IMR-90 (cell line): Measurements from ENCODE around the gene CAPN9. TPM values are rescaled to one million over a fixed set of nuclear protein-coding genes. Genes with fewer than 3 reads are reported as not detected.

Source experiments
- ATAC-seq: fragments of 200-7000 bp; cut with Tn5 transposase; 2 replicates; pipeline ENCODE4 v1.9.1; 2020; ENCODE audit warnings: low read depth, mild to moderate bottlenecking, moderate library complexity
- BruUV-seq: library from RNA; stranded (reverse); fragments of 400-500 nt; replicated peaks from 2 replicates; lab custom pipeline; 2021; lab: Mats Ljungman, UMichigan
- CTCF ChIA-PET: fragments of 300-600 bp; formaldehyde crosslinking; extraction: SDS; loops from one replicate; lab custom pipeline; 2021; ENCODE audit warnings: antibody characterized with exemption; lab: Yijun Ruan, JAX
- POLR2A ChIA-PET: fragments of 300-600 bp; sonication (Branson Sonifier 250); formaldehyde crosslinking; loops from one replicate; lab custom pipeline; 2022; ENCODE audit warnings: antibody characterized with exemption; ENCODE audit not compliant: unreplicated experiment; lab: Charles Lee
- DNase-seq: peaks from one replicate; pipeline ENCODE4 v3.0.0; 2013
- H2AFZ ChIP-seq: replicated peaks from 2 replicates; pipeline ENCODE3; 2013; ENCODE audit warnings: low read length, mild to moderate bottlenecking; ENCODE audit not compliant: poor library complexity
- H2AK5ac ChIP-seq: 2 replicates; pipeline ENCODE4 v1.6.1; 2013; ENCODE audit warnings: low read depth, low read length, inconsistent platforms
- H2AK9ac ChIP-seq: replicated peaks from 2 replicates; pipeline ENCODE3; 2013; ENCODE audit warnings: mild to moderate bottlenecking, low read depth, low read length, moderate library complexity; ENCODE audit not compliant: poor library complexity
- H2BK120ac ChIP-seq: 2 replicates; pipeline ENCODE4 v1.6.1; 2013; ENCODE audit warnings: low read depth, low read length, inconsistent platforms
- H2BK15ac ChIP-seq: 3 replicates; pipeline ENCODE4 v1.6.1; 2013; ENCODE audit warnings: low read depth, low read length, inconsistent platforms
- H2BK20ac ChIP-seq: 2 replicates; pipeline ENCODE4 v1.6.1; 2013; ENCODE audit warnings: low read depth, mild to moderate bottlenecking, inconsistent platforms, low read length, moderate library complexity
- H2BK5ac ChIP-seq: 2 replicates; pipeline ENCODE4 v1.6.1; 2013; ENCODE audit warnings: mild to moderate bottlenecking, low read depth, low read length, inconsistent platforms; ENCODE audit not compliant: poor library complexity, severe bottlenecking
- H3K14ac ChIP-seq: replicated peaks from 2 replicates; pipeline ENCODE4 v1.6.1; 2013; ENCODE audit warnings: low read depth, low read length, inconsistent platforms
- H3K18ac ChIP-seq: 2 replicates; pipeline ENCODE4 v1.6.1; 2013; ENCODE audit warnings: low read depth, low read length, control low read depth
- H3K23ac ChIP-seq: 2 replicates; pipeline ENCODE4 v1.6.1; 2013; ENCODE audit warnings: low read depth, low read length, inconsistent platforms
- H3K27ac ChIP-seq: 2 replicates; pipeline ENCODE4 v1.5.1; 2013; ENCODE audit warnings: mild to moderate bottlenecking, control low read depth, low read length; ENCODE audit not compliant: insufficient read depth
- H3K27me3 ChIP-seq: 2 replicates; pipeline ENCODE4 v1.6.1; 2013; ENCODE audit warnings: low read length; ENCODE audit not compliant: control insufficient read depth, insufficient read depth
- H3K36me3 ChIP-seq: 2 replicates; pipeline ENCODE4 v1.6.1; 2013; ENCODE audit warnings: low read length, mixed read lengths; ENCODE audit not compliant: control insufficient read depth, insufficient read depth
- H3K4ac ChIP-seq: 2 replicates; pipeline ENCODE4 v1.6.1; 2013; ENCODE audit warnings: low read depth, low read length, inconsistent platforms
- H3K4me1 ChIP-seq: 2 replicates; pipeline ENCODE4 v1.6.1; 2013; ENCODE audit warnings: low read length, mixed read lengths; ENCODE audit not compliant: control insufficient read depth, insufficient read depth
- H3K4me2 ChIP-seq: 2 replicates; pipeline ENCODE4 v1.6.1; 2013; ENCODE audit warnings: low read depth, mild to moderate bottlenecking, control low read depth, low read length, moderate library complexity
- H3K4me3 ChIP-seq: 2 replicates; pipeline ENCODE4 v1.5.1; 2013; ENCODE audit warnings: low read depth, mild to moderate bottlenecking, control low read depth, low read length, moderate library complexity; ENCODE audit not compliant: insufficient read depth
- H3K56ac ChIP-seq: 2 replicates; pipeline ENCODE4 v1.6.1; 2013; ENCODE audit warnings: low read length, inconsistent platforms; ENCODE audit not compliant: insufficient read depth; ENCODE audit errors: extremely low read depth
- H3K79me1 ChIP-seq, 2 experiments: 2 replicates each; pipeline ENCODE4 v1.6.1; 2013; ENCODE audit warnings: low read length in 2 of 2, inconsistent platforms in 1 of 2, low read depth in 1 of 2
- H3K9ac ChIP-seq: 2 replicates; pipeline ENCODE4 v1.6.1; 2013; ENCODE audit warnings: low read depth, low read length, control low read depth
- H3K9me1 ChIP-seq: 2 replicates; pipeline ENCODE4 v1.6.1; 2013; ENCODE audit warnings: low read length, inconsistent platforms; ENCODE audit not compliant: insufficient read depth
- H3K9me3 ChIP-seq: 2 replicates; pipeline ENCODE4 v1.6.1; 2013; ENCODE audit warnings: low read length; ENCODE audit not compliant: control insufficient read depth, insufficient read depth
- H4K20me1 ChIP-seq: 2 replicates; pipeline ENCODE4 v1.6.1; 2013; ENCODE audit warnings: low read length, inconsistent platforms; ENCODE audit not compliant: insufficient read depth
- H4K5ac ChIP-seq: 2 replicates; pipeline ENCODE4 v1.6.1; 2013; ENCODE audit warnings: mild to moderate bottlenecking, low read depth, low read length, control low read depth
- H4K8ac ChIP-seq, 2 experiments: 2 replicates each; pipeline ENCODE4 v1.6.1; 2013; ENCODE audit warnings: low read depth in 2 of 2, low read length in 2 of 2, control low read depth in 1 of 2, inconsistent platforms in 1 of 2
- H4K91ac ChIP-seq: 2 replicates; pipeline ENCODE4 v1.6.1; 2013; ENCODE audit warnings: low read depth, low read length, inconsistent platforms; ENCODE audit not compliant: insufficient read depth
- CEBPB ChIP-seq: IDR thresholded peaks from 2 replicates; pipeline ENCODE4 v1.6.1; 2012; ENCODE audit warnings: low read depth, low read length, improper control_type of control experiment
- CHD1 ChIP-seq: IDR thresholded peaks from 2 replicates; pipeline ENCODE4 v1.6.1; 2012; ENCODE audit warnings: low read depth, low read length, improper control_type of control experiment
- CTCF ChIP-seq: conservative IDR thresholded peaks from 2 replicates; pipeline ENCODE4 v1.5.1; 2012; ENCODE audit warnings: mild to moderate bottlenecking, low read depth, low read length, improper control_type of control experiment
- ELK1 ChIP-seq: fragments of 150-350 bp; IDR thresholded peaks from 2 replicates; pipeline ENCODE4 v1.6.1; 2016; ENCODE audit warnings: low read depth, mild to moderate bottlenecking, low read length, moderate library complexity, borderline replicate concordance
- FOS ChIP-seq: fragments of 150-350 bp; IDR thresholded peaks from 2 replicates; pipeline ENCODE4 v1.6.1; 2016; ENCODE audit warnings: low read depth, low read length
- MAFK ChIP-seq: IDR thresholded peaks from 2 replicates; pipeline ENCODE4 v1.6.1; 2012; ENCODE audit warnings: low read depth, low read length, improper control_type of control experiment
- MAZ ChIP-seq: IDR thresholded peaks from 2 replicates; pipeline ENCODE4 v1.6.1; 2012; ENCODE audit warnings: low read depth, mild to moderate bottlenecking, low read length, improper control_type of control experiment, moderate library complexity, borderline replicate concordance
- MXI1 ChIP-seq: IDR thresholded peaks from 2 replicates; pipeline ENCODE4 v1.6.1; 2012; ENCODE audit warnings: low read depth, mild to moderate bottlenecking, low read length, moderate library complexity, borderline replicate concordance
- NFE2L2 ChIP-seq: fragments of 150-350 bp; IDR thresholded peaks from 2 replicates; pipeline ENCODE4 v1.6.1; 2016; ENCODE audit warnings: low read depth, mild to moderate bottlenecking, low read length
- POLR2A ChIP-seq: IDR thresholded peaks from 2 replicates; pipeline ENCODE4 v1.6.1; 2012; ENCODE audit warnings: mild to moderate bottlenecking, low read depth, low read length
- RAD21 ChIP-seq: IDR thresholded peaks from 2 replicates; pipeline ENCODE4 v1.6.1; 2012; ENCODE audit warnings: low read length, improper control_type of control experiment
- RCOR1 ChIP-seq: IDR thresholded peaks from 2 replicates; pipeline ENCODE4 v1.6.1; 2012; ENCODE audit warnings: mild to moderate bottlenecking, low read length, improper control_type of control experiment; ENCODE audit not compliant: insufficient replicate concordance
- RFX5 ChIP-seq: IDR thresholded peaks from 2 replicates; pipeline ENCODE4 v1.8.0; 2012; ENCODE audit warnings: low read depth, mild to moderate bottlenecking, low read length, moderate library complexity
- SMC3 ChIP-seq: fragments of 150-350 bp; IDR thresholded peaks from 2 replicates; pipeline ENCODE4 v1.6.1; 2016; ENCODE audit warnings: low read depth, mild to moderate bottlenecking, antibody characterized with exemption, low read length, moderate library complexity
- WGBS, 2 experiments: methylation state at CpG; one replicate each; pipeline versions ENCODE4 v1.1.5 to v1.1.7; 2013; ENCODE audit warnings: missing lambda C conversion rate in 2 of 2; ENCODE audit not compliant: insufficient read length in 1 of 2; ENCODE audit errors: extremely low coverage in 2 of 2; 5-methylcytosine and 5-hydroxymethylcytosine counted together
- dilution Hi-C: fragments of 300-500 bp; cut with HindIII; formaldehyde crosslinking; loops from one replicate; pipeline ENCODE4 v1.14.3; 2018; ENCODE audit warnings: low sequenced_read_pairs; ENCODE audit not compliant: unreplicated experiment
- in situ Hi-C: fragments of 300-500 bp; cut with MboI; formaldehyde crosslinking; loops from 3 replicates; pipeline ENCODE4 v1.14.3; 2019; ENCODE audit warnings: low sequenced_read_pairs, inconsistent platforms, mixed read lengths
- intact Hi-C: fragments of 100-400 bp; cut with micrococcal nuclease; formaldehyde crosslinking; loops from 2 replicates; pipeline ENCODE4 v1.10.0; 2022
- polyA plus RNA-seq, 3 experiments: library from polyadenylated mRNA; depleted of rRNA; stranded (reverse); fragments of >200 nt; gene quantifications; 2 replicates each; pipeline ENCODE4 v1.2.3, GENCODE V29; 2012; ENCODE audit warnings: low replicate concordance in 1 of 3
- total RNA-seq: library from RNA; depleted of rRNA; stranded (reverse); fragments of >200 nt; gene quantifications from 2 replicates; pipeline ENCODE4 v1.2.3, GENCODE V29; 2012
- TF ChIP-seq, protein P1 (sequence below): fragments of 150-350 bp; IDR thresholded peaks from 2 replicates; pipeline ENCODE4 v1.6.1; 2017; ENCODE audit warnings: mild to moderate bottlenecking, antibody characterized with exemption, low read length, low read depth

Gene CAPN9
- total and polyA plus RNA-seq, 2 of the 4 experiments (the other 2 are of a cell fraction): not detected

DNA sequence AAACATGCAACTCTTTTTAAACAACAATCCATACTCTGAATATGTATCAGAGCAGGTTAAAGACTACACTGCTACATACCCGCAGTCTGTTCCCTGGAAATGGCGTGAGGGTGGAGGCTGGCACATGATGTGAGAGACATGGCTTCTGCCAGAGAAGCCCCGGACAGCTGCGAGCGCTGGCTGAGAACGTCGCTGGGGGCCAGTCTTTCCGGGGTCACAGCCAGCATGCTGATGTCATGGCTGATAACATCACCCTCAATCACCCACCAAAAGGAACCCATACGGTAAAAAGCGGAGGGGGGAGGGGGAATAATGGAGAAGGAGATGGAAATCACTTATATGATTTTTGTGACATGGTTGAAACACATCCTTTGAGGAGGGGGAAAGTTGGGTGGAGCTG is 92.0 kb downstream of the CAPN9 start:
- Histone ChIP-seq H3K27ac (no peak overlapping the region), H3K56ac (no peak overlapping the region), H3K4ac (no peak overlapping the region), H3K18ac (no peak overlapping the region), H4K20me1 (peaks cover 40% of the 10 kb centered on the region), H3K4me2 (no peak overlapping the region), H3K9me3 (no peaks in the 10 kb centered on the region), H2AK9ac (no peak overlapping the region), H3K14ac (no peak overlapping the region), H2BK15ac (no peak overlapping the region), H2AFZ (no peak overlapping the region), H3K23ac (no peak overlapping the region), H3K9ac (no peak overlapping the region), H3K79me1 (peaks cover 37 to 63% of the 10 kb centered on the region in 2 experiments), H4K5ac (no peak overlapping the region), H2BK5ac (no peak overlapping the region), H3K27me3 (no peaks in the 10 kb centered on the region), H3K36me3 (peaks cover 53% of the 10 kb centered on the region), H3K4me1 (no peaks in the 10 kb centered on the region), H2AK5ac (no peak overlapping the region), H3K4me3 (no peak overlapping the region), H3K9me1 (peaks cover 17% of the 10 kb centered on the region), H2BK120ac (no peak overlapping the region), H4K91ac (no peak overlapping the region), H4K8ac (no peak overlapping the region), H2BK20ac (no peak overlapping the region)
- BruUV-seq: no TSS peak
- intact Hi-C loops (no loop called here), in situ Hi-C loops (no loop called here), dilution Hi-C loops (no loop called here)
- ATAC-seq (no peak), DNase-seq (no peak)
- WGBS, 2 experiments: no CpG with 5 or more reads among the region's 10 CpGs
- ChIA-PET POLR2A (no interaction called here), CTCF (no interaction called here)
- TF ChIP-seq MXI1: no peak
- TF ChIP-seq, protein P1, sequence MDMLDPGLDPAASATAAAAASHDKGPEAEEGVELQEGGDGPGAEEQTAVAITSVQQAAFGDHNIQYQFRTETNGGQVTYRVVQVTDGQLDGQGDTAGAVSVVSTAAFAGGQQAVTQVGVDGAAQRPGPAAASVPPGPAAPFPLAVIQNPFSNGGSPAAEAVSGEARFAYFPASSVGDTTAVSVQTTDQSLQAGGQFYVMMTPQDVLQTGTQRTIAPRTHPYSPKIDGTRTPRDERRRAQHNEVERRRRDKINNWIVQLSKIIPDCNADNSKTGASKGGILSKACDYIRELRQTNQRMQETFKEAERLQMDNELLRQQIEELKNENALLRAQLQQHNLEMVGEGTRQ: no peak
- TF ChIP-seq CEBPB: no peak
- no peak for TF ChIP-seq MAZ
- no peak for TF ChIP-seq CHD1
- TF ChIP-seq RAD21: no peak
- TF ChIP-seq CTCF: no peak
- TF ChIP-seq FOS: no peak
- TF ChIP-seq NFE2L2: no peak
- TF ChIP-seq RCOR1: no peak
- no peak for TF ChIP-seq RFX5
- TF ChIP-seq MAFK: no peak
- no peak for TF ChIP-seq SMC3
- TF ChIP-seq POLR2A: no peak
- no peak for TF ChIP-seq ELK1
